HCT116 (cell line): Measurements from ENCODE around the gene MID1. TPM values are rescaled to one million over a fixed set of nuclear protein-coding genes. Genes with fewer than 3 reads are reported as not detected.

Experiments
- ATAC-seq: fragments of 200-7000 bp; cut with Tn5 transposase; 2 replicates; pipeline ENCODE4 v1.9.1; 2020; ENCODE audit warnings: mild to moderate bottlenecking, moderate library complexity
- BruUV-seq: library from RNA; stranded (reverse); fragments of 400-500 nt; replicated peaks from 2 replicates; lab custom pipeline; 2021; lab: Mats Ljungman, UMichigan
- CTCF ChIA-PET: fragments of 300-600 bp; sonication (Branson Sonifier 250); formaldehyde crosslinking; loops from one replicate; lab custom pipeline; 2021; ENCODE audit warnings: antibody characterized with exemption; lab: Charles Lee
- POLR2A ChIA-PET: fragments of 300-600, 350-600 bp; sonication (Branson Sonifier 250); formaldehyde crosslinking; loops from one replicate; lab custom pipeline; 2021; ENCODE audit warnings: antibody characterized with exemption; lab: Charles Lee
- RAD21 ChIA-PET, 2 experiments: fragments of 300-600 bp; sonication (Branson Sonifier 250); formaldehyde crosslinking; loops; one replicate each; lab custom pipeline; 2023; ENCODE audit warnings: low total read pairs in 2 of 2; ENCODE audit not compliant: uncharacterized antibody in 2 of 2, unreplicated experiment in 2 of 2, low non-redundant PET in 1 of 2; lab: Charles Lee
- DNase-seq: peaks from one replicate; pipeline ENCODE4 v3.0.0-alpha.2; 2010; ENCODE audit warnings: low read depth, low spot score
- H2AFZ ChIP-seq: fragments of 200-600 bp; shearing (Covaris generic), sonication (generic); 2 replicates; pipeline ENCODE4 v1.6.1; 2017; ENCODE audit warnings: low read depth, mixed run types, mixed read lengths, antibody characterized with exemption, low read length; ENCODE audit not compliant: poor library complexity, severe bottlenecking
- H3K27ac ChIP-seq: 2 replicates; pipeline ENCODE4 v1.5.1; 2012; ENCODE audit warnings: low read depth, low read length
- H3K27me3 ChIP-seq: fragments of 200-600 bp; sonication (generic); 2 replicates; pipeline ENCODE4 v1.6.1; 2016; ENCODE audit warnings: mixed run types, low read length, mixed read lengths; ENCODE audit not compliant: insufficient read depth
- H3K36me3 ChIP-seq, 2 experiments: fragments of 200-500 bp in 1 of 2; fragments of 200-600 bp in 1 of 2; sonication (Bioruptor generic) in 1 of 2; sonication (generic) in 1 of 2; 2 replicates each; pipeline versions ENCODE4 v1.5.1 to v1.6.1; 2014 to 2016; ENCODE audit warnings: low read length in 2 of 2, inconsistent platforms in 1 of 2, mixed read lengths in 1 of 2, mixed run types in 1 of 2; ENCODE audit not compliant: insufficient read depth in 2 of 2, control insufficient read depth in 1 of 2
- H3K4me1 ChIP-seq, 2 experiments: fragments of 200-600 bp in 1 of 2; sonication (generic) in 1 of 2; 2 replicates each; pipeline versions ENCODE4 v1.5.1 to v1.6.1; 2012 to 2017; ENCODE audit warnings: low read length in 2 of 2, inconsistent platforms in 1 of 2, mild to moderate bottlenecking in 1 of 2, mixed read lengths in 1 of 2, mixed run types in 1 of 2, moderate library complexity in 1 of 2; ENCODE audit not compliant: insufficient read depth in 2 of 2, control insufficient read depth in 1 of 2
- H3K4me2 ChIP-seq: fragments of 200-600 bp; sonication (generic); 2 replicates; pipeline ENCODE4 v1.6.1; 2017; ENCODE audit warnings: mixed run types, low read length, mixed read lengths
- H3K4me3 ChIP-seq, 2 experiments: fragments of 200-600 bp in 1 of 2; sonication (generic) in 1 of 2; replicated peaks in 1 of 2; 2 replicates each; pipeline ENCODE4 v1.5.1; 2011 to 2016; ENCODE audit warnings: low read length in 2 of 2, control low read depth in 1 of 2, low read depth in 1 of 2, mild to moderate bottlenecking in 1 of 2, mixed read lengths in 1 of 2, mixed run types in 1 of 2
- H3K79me2 ChIP-seq: fragments of 200-600 bp; sonication (generic); 2 replicates; pipeline ENCODE4 v1.6.1; 2017; ENCODE audit warnings: mild to moderate bottlenecking, mixed run types, low read length, moderate library complexity, mixed read lengths; ENCODE audit not compliant: insufficient read depth
- H3K9ac ChIP-seq: fragments of 200-600 bp; sonication (generic); 2 replicates; pipeline ENCODE4 v1.6.1; 2016; ENCODE audit warnings: low read length, mixed read lengths
- H3K9me2 ChIP-seq: fragments of 200-600 bp; sonication (generic), shearing (Covaris generic); 2 replicates; pipeline ENCODE4 v1.6.1; 2017; ENCODE audit warnings: mixed run types, mild to moderate bottlenecking, moderate library complexity; ENCODE audit not compliant: insufficient read depth
- H3K9me3 ChIP-seq, 2 experiments: fragments of 200-500 bp in 1 of 2; fragments of 200-600 bp in 1 of 2; sonication (Bioruptor generic) in 1 of 2; sonication (generic) in 1 of 2; 2 replicates each; pipeline ENCODE4 v1.6.1; 2014 to 2017; ENCODE audit warnings: low read length in 2 of 2, mixed read lengths in 2 of 2, inconsistent platforms in 1 of 2, low read depth in 1 of 2, mild to moderate bottlenecking in 1 of 2, mixed run types in 1 of 2, moderate library complexity in 1 of 2; ENCODE audit not compliant: control insufficient read depth in 1 of 2, insufficient read depth in 1 of 2
- H4K20me1 ChIP-seq: fragments of 200-600 bp; sonication (generic), shearing (Covaris generic); 2 replicates; pipeline ENCODE4 v1.6.1; 2017; ENCODE audit warnings: mixed run types, mild to moderate bottlenecking, moderate library complexity; ENCODE audit not compliant: insufficient read depth
- CBX3 ChIP-seq: IDR thresholded peaks from 2 replicates; pipeline ENCODE4 v1.6.1; 2012; ENCODE audit warnings: low read depth
- ELF1 ChIP-seq: IDR thresholded peaks from 2 replicates; pipeline ENCODE4 v1.6.1; 2012; ENCODE audit warnings: low read depth, borderline replicate concordance
- EZH2 ChIP-seq: fragments of 200-600 bp; sonication (generic); IDR thresholded peaks from 2 replicates; pipeline ENCODE4 v1.6.1; 2017; ENCODE audit warnings: antibody characterized with exemption, mixed run types
- FOSL1 ChIP-seq: IDR thresholded peaks from 2 replicates; pipeline ENCODE4 v1.6.1; 2012; ENCODE audit warnings: low read depth
- JUND ChIP-seq: IDR thresholded peaks from 2 replicates; pipeline ENCODE4 v1.6.1; 2012
- POLR2AphosphoS5 ChIP-seq: IDR thresholded peaks from 2 replicates; pipeline ENCODE4 v1.6.1; 2011; ENCODE audit warnings: mild to moderate bottlenecking, low read depth, low read length, moderate library complexity
- RAD21 ChIP-seq: IDR thresholded peaks from 2 replicates; pipeline ENCODE4 v1.6.1; 2012; ENCODE audit warnings: low read depth, mild to moderate bottlenecking
- SIN3A ChIP-seq: IDR thresholded peaks from 2 replicates; pipeline ENCODE4 v1.6.1; 2012; ENCODE audit warnings: low read depth
- SRF ChIP-seq: IDR thresholded peaks from 2 replicates; pipeline ENCODE4 v1.6.1; 2012; ENCODE audit warnings: low read depth
- TCF7L2 ChIP-seq: IDR thresholded peaks from 2 replicates; pipeline ENCODE4 v1.7.0; 2011; ENCODE audit warnings: borderline replicate concordance, inconsistent platforms; ENCODE audit not compliant: insufficient read depth, insufficient read length; ENCODE audit errors: extremely low read depth
- ZNF274 ChIP-seq: fragments of 200-500 bp; sonication (Bioruptor generic); IDR thresholded peaks from 2 replicates; pipeline ENCODE4 v1.6.1; 2014; ENCODE audit warnings: mild to moderate bottlenecking, low read depth, low read length, inconsistent platforms
- intact Hi-C: fragments of 100-400 bp; cut with micrococcal nuclease; formaldehyde crosslinking; loops from 2 replicates; pipeline ENCODE4 v1.10.0; 2022
- total RNA-seq: library from RNA; stranded (reverse); gene quantifications from one replicate; pipeline ENCODE4 v1.2.1, GENCODE V29; 2021; ENCODE audit not compliant: unreplicated experiment
- TF ChIP-seq, protein P1 (sequence below), 3 experiments: fragments of 200-600 bp in 1 of 3; sonication (generic) in 1 of 3; IDR thresholded peaks in 2 of 3; conservative IDR thresholded peaks in 1 of 3; 2 replicates each; pipeline ENCODE4 v1.5.1; 2012 to 2017; ENCODE audit warnings: low read depth in 2 of 3, low read length in 2 of 3, antibody characterized with exemption in 1 of 3, borderline replicate concordance in 1 of 3, control low read depth in 1 of 3, mild to moderate bottlenecking in 1 of 3, mixed read lengths in 1 of 3, mixed run types in 1 of 3, moderate library complexity in 1 of 3; ENCODE audit not compliant: insufficient read depth in 1 of 3
- TF ChIP-seq, protein P2 (sequence below): IDR thresholded peaks from 2 replicates; pipeline ENCODE4 v1.6.1; 2012; ENCODE audit warnings: low read depth

The MID1 gene
- total RNA-seq, 1 experiment from 2014 or later, result 48.8 TPM

DNA sequence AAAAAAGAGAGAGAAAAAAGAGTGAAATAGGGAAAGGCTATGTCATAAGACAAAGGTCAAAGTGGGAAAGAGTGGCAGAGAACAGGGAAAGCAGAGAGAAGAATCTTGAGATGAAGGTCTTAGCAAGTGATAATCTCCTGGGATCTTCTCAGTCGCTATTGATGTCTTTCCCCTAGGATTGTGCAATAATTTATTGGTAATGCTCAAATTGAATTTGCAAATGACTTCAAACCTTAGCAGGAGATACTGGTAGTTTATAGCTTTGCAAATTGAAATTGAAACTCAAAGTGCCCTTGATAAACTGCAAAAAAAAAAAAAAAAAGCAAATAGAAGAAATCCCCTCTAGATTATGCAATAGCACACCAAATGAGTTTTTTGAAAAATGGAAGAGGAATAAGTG lies 45.7 kb upstream of the MID1 start (continued):
- no peak for TF ChIP-seq SIN3A
- TF ChIP-seq, protein P1, sequence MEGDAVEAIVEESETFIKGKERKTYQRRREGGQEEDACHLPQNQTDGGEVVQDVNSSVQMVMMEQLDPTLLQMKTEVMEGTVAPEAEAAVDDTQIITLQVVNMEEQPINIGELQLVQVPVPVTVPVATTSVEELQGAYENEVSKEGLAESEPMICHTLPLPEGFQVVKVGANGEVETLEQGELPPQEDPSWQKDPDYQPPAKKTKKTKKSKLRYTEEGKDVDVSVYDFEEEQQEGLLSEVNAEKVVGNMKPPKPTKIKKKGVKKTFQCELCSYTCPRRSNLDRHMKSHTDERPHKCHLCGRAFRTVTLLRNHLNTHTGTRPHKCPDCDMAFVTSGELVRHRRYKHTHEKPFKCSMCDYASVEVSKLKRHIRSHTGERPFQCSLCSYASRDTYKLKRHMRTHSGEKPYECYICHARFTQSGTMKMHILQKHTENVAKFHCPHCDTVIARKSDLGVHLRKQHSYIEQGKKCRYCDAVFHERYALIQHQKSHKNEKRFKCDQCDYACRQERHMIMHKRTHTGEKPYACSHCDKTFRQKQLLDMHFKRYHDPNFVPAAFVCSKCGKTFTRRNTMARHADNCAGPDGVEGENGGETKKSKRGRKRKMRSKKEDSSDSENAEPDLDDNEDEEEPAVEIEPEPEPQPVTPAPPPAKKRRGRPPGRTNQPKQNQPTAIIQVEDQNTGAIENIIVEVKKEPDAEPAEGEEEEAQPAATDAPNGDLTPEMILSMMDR (IDR thresholded peaks at IDR 0.05 in 2 of 3, conservative IDR thresholded peaks at IDR 0.05 in 1 of 3; ENCODE audit: borderline replicate concordance in 1 of 3, insufficient read depth in 1 of 3, low read depth in 2 of 3, low read length in 2 of 3), result no peak

DNA sequence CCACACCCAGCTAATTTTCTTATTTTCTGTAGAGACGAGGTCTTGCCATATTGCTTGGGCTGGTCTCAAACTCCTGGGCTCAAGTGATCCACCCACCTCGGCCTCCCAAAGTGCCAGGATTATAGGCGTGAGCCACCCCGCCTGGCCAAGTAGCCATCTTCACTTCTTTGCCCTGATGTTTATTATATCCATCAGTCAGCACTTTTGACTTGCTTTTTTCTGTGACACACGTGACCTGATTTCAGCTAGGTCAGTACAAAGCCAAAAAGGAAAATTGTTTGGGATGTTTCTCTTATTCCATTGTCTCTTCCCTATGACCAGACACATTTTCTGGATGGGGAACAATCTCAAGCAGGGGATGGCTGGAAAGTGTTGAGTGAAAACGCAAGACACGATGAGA lies 45.3 kb upstream of the MID1 start:
- Histone ChIP-seq H3K9ac (no peak overlapping the region), H3K27me3 (no peaks in the 10 kb centered on the region), H3K9me3 (no peaks in the 10 kb centered on the region), H3K79me2 (no peaks in the 10 kb centered on the region), H3K36me3 (no peaks in the 10 kb centered on the region), H4K20me1 (no peaks in the 10 kb centered on the region), H3K4me3 (no peak overlapping the region), H3K4me1 (no peaks in the 10 kb centered on the region), H3K4me2 (no peak overlapping the region), H3K27ac (no peak overlapping the region), H3K9me2 (no peaks in the 10 kb centered on the region), H2AFZ (no peak overlapping the region)
- no TSS peak for BruUV-seq
- RAD21 ChIA-PET, result no interaction called here
- TF ChIP-seq, protein P1 (IDR thresholded peaks at IDR 0.05 in 2 of 3, conservative IDR thresholded peaks at IDR 0.05 in 1 of 3; ENCODE audit: borderline replicate concordance in 1 of 3, insufficient read depth in 1 of 3, low read depth in 2 of 3, low read length in 2 of 3), result no peak
- TF ChIP-seq TCF7L2 (no peak), FOSL1 (no peak), ZNF274 (no peak), SRF (no peak), CBX3 (no peak), JUND (no peak), POLR2AphosphoS5 (no peak), EZH2 (no peak), RAD21 (no peak), ELF1 (no peak)
- TF ChIP-seq, protein P2, sequence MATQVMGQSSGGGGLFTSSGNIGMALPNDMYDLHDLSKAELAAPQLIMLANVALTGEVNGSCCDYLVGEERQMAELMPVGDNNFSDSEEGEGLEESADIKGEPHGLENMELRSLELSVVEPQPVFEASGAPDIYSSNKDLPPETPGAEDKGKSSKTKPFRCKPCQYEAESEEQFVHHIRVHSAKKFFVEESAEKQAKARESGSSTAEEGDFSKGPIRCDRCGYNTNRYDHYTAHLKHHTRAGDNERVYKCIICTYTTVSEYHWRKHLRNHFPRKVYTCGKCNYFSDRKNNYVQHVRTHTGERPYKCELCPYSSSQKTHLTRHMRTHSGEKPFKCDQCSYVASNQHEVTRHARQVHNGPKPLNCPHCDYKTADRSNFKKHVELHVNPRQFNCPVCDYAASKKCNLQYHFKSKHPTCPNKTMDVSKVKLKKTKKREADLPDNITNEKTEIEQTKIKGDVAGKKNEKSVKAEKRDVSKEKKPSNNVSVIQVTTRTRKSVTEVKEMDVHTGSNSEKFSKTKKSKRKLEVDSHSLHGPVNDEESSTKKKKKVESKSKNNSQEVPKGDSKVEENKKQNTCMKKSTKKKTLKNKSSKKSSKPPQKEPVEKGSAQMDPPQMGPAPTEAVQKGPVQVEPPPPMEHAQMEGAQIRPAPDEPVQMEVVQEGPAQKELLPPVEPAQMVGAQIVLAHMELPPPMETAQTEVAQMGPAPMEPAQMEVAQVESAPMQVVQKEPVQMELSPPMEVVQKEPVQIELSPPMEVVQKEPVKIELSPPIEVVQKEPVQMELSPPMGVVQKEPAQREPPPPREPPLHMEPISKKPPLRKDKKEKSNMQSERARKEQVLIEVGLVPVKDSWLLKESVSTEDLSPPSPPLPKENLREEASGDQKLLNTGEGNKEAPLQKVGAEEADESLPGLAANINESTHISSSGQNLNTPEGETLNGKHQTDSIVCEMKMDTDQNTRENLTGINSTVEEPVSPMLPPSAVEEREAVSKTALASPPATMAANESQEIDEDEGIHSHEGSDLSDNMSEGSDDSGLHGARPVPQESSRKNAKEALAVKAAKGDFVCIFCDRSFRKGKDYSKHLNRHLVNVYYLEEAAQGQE, result no peak
- DNase-seq, result no peak
- ATAC-seq, result no peak
- POLR2A ChIA-PET, result no interaction called here
- CTCF ChIA-PET, result no interaction called here
- intact Hi-C loops, result no loop called here
